HepG2 (cell line): ENCODE measurements around the gene PDZD11. TPM values are rescaled to one million over a fixed set of nuclear protein-coding genes. Genes with fewer than 3 reads are reported as not detected.
A peak's percentile ranks its signal among the peaks of the same experiment; 100 is the strongest.

Experiments used
- ATAC-seq: fragments of 200-7000 bp; cut with Tn5 transposase; 3 replicates; pipeline ENCODE4 v1.9.1; 2020; ENCODE audit warnings: mild to moderate bottlenecking, moderate library complexity
- BruUV-seq: library from RNA; stranded (reverse); fragments of 400-500 nt; replicated peaks from 2 replicates; lab custom pipeline; 2021; lab: Mats Ljungman, UMichigan
- CTCF ChIA-PET: fragments of 300-600 bp; formaldehyde crosslinking; extraction: SDS; loops from one replicate; lab custom pipeline; 2021; ENCODE audit warnings: low total read pairs, inconsistent platforms, low intra/inter-chr PET ratio; lab: Yijun Ruan, JAX
- POLR2A ChIA-PET: fragments of 350-600 bp; sonication (Branson Sonifier 250); formaldehyde crosslinking; loops from one replicate; lab custom pipeline; 2020; ENCODE audit warnings: antibody characterized with exemption, inconsistent platforms; lab: Yijun Ruan, JAX
- DNase-seq: peaks from one replicate; pipeline ENCODE4 v3.0.0-alpha.2; 2015; ENCODE audit warnings: low spot score
- FAIRE-seq: peaks from 3 replicates; lab custom pipeline; 2011; peaks lifted over from hg19 to GRCh38; lab: Jason Lieb, UNC
- H2AFZ ChIP-seq: one replicate; pipeline ENCODE4 v1.6.1; 2011; ENCODE audit warnings: low read length, inconsistent platforms
- H3K27ac ChIP-seq: fragments of 300-600 bp; 3 replicates; pipeline ENCODE4 v1.8.0; 2011; ENCODE audit warnings: mixed run types, mild to moderate bottlenecking, mixed read lengths, low read length, inconsistent platforms; ENCODE audit not compliant: insufficient read depth; ENCODE audit errors: extremely low read length
- H3K27me3 ChIP-seq, 2 experiments: fragments of 200-600 bp in 1 of 2; 2 replicates in 1 of 2; 3 replicates in 1 of 2; pipeline versions ENCODE4 v1.6.0 to v1.8.0; 2011; ENCODE audit warnings: low read length in 2 of 2, mild to moderate bottlenecking in 2 of 2, moderate library complexity in 2 of 2, inconsistent platforms in 1 of 2; ENCODE audit not compliant: insufficient read depth in 2 of 2, control insufficient read depth in 1 of 2
- H3K36me3 ChIP-seq, 2 experiments: fragments of 200-600 bp in 1 of 2; replicated peaks in 1 of 2; 2 replicates in 1 of 2; 3 replicates in 1 of 2; pipeline versions ENCODE4 v1.5.1 to v1.8.0; 2011; ENCODE audit warnings: low read length in 2 of 2, inconsistent platforms in 1 of 2; ENCODE audit not compliant: insufficient read depth in 2 of 2, control insufficient read depth in 1 of 2
- H3K4me1 ChIP-seq: 2 replicates; pipeline ENCODE4 v1.5.1; 2012; ENCODE audit warnings: low read length, inconsistent platforms; ENCODE audit not compliant: insufficient read depth
- H3K4me2 ChIP-seq: 2 replicates; pipeline ENCODE4 v1.6.0; 2011; ENCODE audit warnings: low read depth, low read length, inconsistent platforms
- H3K4me3 ChIP-seq, 3 experiments: fragments of 200-600 bp in 1 of 3; sonication (generic), shearing (Covaris generic) in 1 of 3; replicated peaks in 1 of 3; 2 replicates each; pipeline ENCODE4 v1.5.1; 2011 to 2016; ENCODE audit warnings: low read length in 3 of 3, inconsistent platforms in 2 of 3, low read depth in 2 of 3, mild to moderate bottlenecking in 2 of 3, control low read depth in 1 of 3, mixed read lengths in 1 of 3; ENCODE audit not compliant: insufficient read depth in 1 of 3
- H3K79me2 ChIP-seq: one replicate; pipeline ENCODE4 v1.6.1; 2011; ENCODE audit warnings: low read length, inconsistent platforms; ENCODE audit not compliant: insufficient read depth
- H3K9ac ChIP-seq: 2 replicates; pipeline ENCODE4 v1.6.0; 2011; ENCODE audit warnings: mild to moderate bottlenecking, low read depth, low read length, inconsistent platforms; ENCODE audit not compliant: insufficient read depth
- H3K9me3 ChIP-seq: 2 replicates; pipeline ENCODE4 v1.5.1; 2012; ENCODE audit warnings: mild to moderate bottlenecking, low read length
- H4K20me1 ChIP-seq: 2 replicates; pipeline ENCODE4 v1.6.0; 2011; ENCODE audit warnings: inconsistent platforms, mild to moderate bottlenecking, low read length, moderate library complexity; ENCODE audit not compliant: insufficient read depth
- ATF7-NPFF ChIP-seq: sonication (generic); formaldehyde crosslinking; IDR thresholded peaks from 2 replicates; pipeline ENCODE4 v1.8.1; 2023; ENCODE audit warnings: mild to moderate bottlenecking, low read depth, missing genetic modification reagents, moderate library complexity
- CCDC6 ChIP-seq: sonication (generic); formaldehyde crosslinking; IDR thresholded peaks from 2 replicates; pipeline ENCODE4 v1.8.1; 2022; ENCODE audit warnings: mild to moderate bottlenecking, missing genetic modification reagents, moderate library complexity
- DMAP1 ChIP-seq: IDR thresholded peaks from 2 replicates; pipeline ENCODE4 v1.6.1; 2016
- DR1 ChIP-seq: sonication (generic); formaldehyde crosslinking; IDR thresholded peaks from 2 replicates; pipeline ENCODE4 v1.8.0; 2021; ENCODE audit warnings: mild to moderate bottlenecking, missing genetic modification reagents, inconsistent platforms
- FOSL1 ChIP-seq: sonication (generic); formaldehyde crosslinking; IDR thresholded peaks from 2 replicates; pipeline ENCODE4 v1.9.0; 2021; ENCODE audit warnings: missing genetic modification reagents, borderline replicate concordance
- FOXJ3 ChIP-seq: sonication (generic); formaldehyde crosslinking; IDR thresholded peaks from 2 replicates; pipeline ENCODE4 v1.4.0; 2020; ENCODE audit warnings: missing genetic modification reagents, mild to moderate bottlenecking, borderline replicate concordance
- MAFK ChIP-seq, 2 experiments: IDR thresholded peaks in 1 of 2; conservative IDR thresholded peaks in 1 of 2; 2 replicates each; pipeline ENCODE4 v1.6.1; 2011; ENCODE audit warnings: improper control_type of control experiment in 2 of 2, low read length in 2 of 2
- ONECUT2 ChIP-seq: sonication (generic); formaldehyde crosslinking; IDR thresholded peaks from 2 replicates; pipeline ENCODE4 v1.4.0; 2020; ENCODE audit warnings: missing genetic modification reagents
- SALL2 ChIP-seq: sonication (generic); formaldehyde crosslinking; IDR thresholded peaks from 2 replicates; pipeline ENCODE4 v1.8.1; 2023; ENCODE audit warnings: mild to moderate bottlenecking, missing genetic modification reagents, inconsistent platforms
- SP5 ChIP-seq: IDR thresholded peaks from 2 replicates; pipeline ENCODE4 v1.6.1; 2016; ENCODE audit warnings: low read depth, borderline replicate concordance
- SRSF1 ChIP-seq: fragments of 200-400 bp; formaldehyde crosslinking; optimal IDR thresholded peaks from 2 replicates; pipeline ENCODE3; 2017; ENCODE audit warnings: mild to moderate bottlenecking, low read depth, low read length, moderate library complexity
- SYNCRIP ChIP-seq: fragments of 200-400 bp; formaldehyde crosslinking; IDR thresholded peaks from 2 replicates; pipeline ENCODE4 v1.6.1; 2018; ENCODE audit warnings: mild to moderate bottlenecking, low read depth, low read length; ENCODE audit not compliant: insufficient read depth
- TCF7 ChIP-seq: sonication (generic); IDR thresholded peaks from 2 replicates; pipeline ENCODE4 v1.6.1; 2016; ENCODE audit warnings: antibody characterized with exemption, low read depth
- TEAD2 ChIP-seq: sonication (generic); formaldehyde crosslinking; IDR thresholded peaks from 2 replicates; pipeline ENCODE4 v1.9.0; 2021; ENCODE audit warnings: missing genetic modification reagents
- ZFP1 ChIP-seq: IDR thresholded peaks from 2 replicates; pipeline ENCODE4 v1.6.1; 2016
- ZNF460 ChIP-seq: sonication (generic); formaldehyde crosslinking; IDR thresholded peaks from 2 replicates; pipeline ENCODE4 v1.5.1; 2020; ENCODE audit warnings: missing genetic modification reagents, mild to moderate bottlenecking, borderline replicate concordance
- ZNF652 ChIP-seq: IDR thresholded peaks from 2 replicates; pipeline ENCODE4 v1.6.1; 2016; ENCODE audit warnings: low read depth, borderline replicate concordance
- ZNF772 ChIP-seq: sonication (generic); formaldehyde crosslinking; IDR thresholded peaks from 2 replicates; pipeline ENCODE4 v1.5.0; 2020; ENCODE audit warnings: mild to moderate bottlenecking, missing genetic modification reagents
- ZNF788 ChIP-seq: sonication (generic); formaldehyde crosslinking; IDR thresholded peaks from 2 replicates; pipeline ENCODE4 v1.5.0; 2020; ENCODE audit warnings: mild to moderate bottlenecking, missing genetic modification reagents, borderline replicate concordance
- ZNF816 ChIP-seq: sonication (generic); formaldehyde crosslinking; IDR thresholded peaks from 2 replicates; pipeline ENCODE4 v1.8.0; 2022; ENCODE audit warnings: missing genetic modification reagents, mild to moderate bottlenecking, borderline replicate concordance
- ZSCAN12 ChIP-seq: sonication (generic); formaldehyde crosslinking; IDR thresholded peaks from 2 replicates; pipeline ENCODE4 v1.9.0; 2021; ENCODE audit warnings: mild to moderate bottlenecking, missing genetic modification reagents
- WGBS: methylation state at CpG from one replicate; pipeline ENCODE4 v1.1.6; 2017; ENCODE audit warnings: low lambda C conversion rate; 5-methylcytosine and 5-hydroxymethylcytosine counted together
- in situ Hi-C: cut with HindIII; loops from 2 replicates; pipeline ENCODE4 v1.10.0; 2017; ENCODE audit warnings: low pct_unique_long_range_greater_than_20kb; ENCODE audit not compliant: extremely low pct_ligation_motif_present
- intact Hi-C: fragments of 100-400 bp; cut with micrococcal nuclease; formaldehyde crosslinking; loops from one replicate; pipeline ENCODE4 v1.10.0; 2022; ENCODE audit not compliant: unreplicated experiment
- polyA plus RNA-seq, 8 experiments: library from polyadenylated mRNA; depleted of rRNA in 3 of 8; stranded (reverse) in 7 of 8; unstranded in 1 of 8; fragments of >200 nt; fragmentation: Illumina TruSeq in 4 of 8; extraction: Trizol in 4 of 8; gene quantifications; 2 replicates each; pipeline versions ENCODE4 v1.2.1 to v1.2.3, GENCODE V29; 2011 to 2016; ENCODE audit warnings: low read depth in 4 of 8, missing spikeins in 1 of 8, mixed read lengths in 1 of 8; ENCODE audit not compliant: insufficient read depth in 1 of 8
- total RNA-seq, 5 experiments: library from RNA; depleted of rRNA; stranded (reverse); fragments of >200 nt; fragmentation: Illumina TruSeq; extraction: Trizol; gene quantifications; 2 replicates each; pipeline ENCODE4 v1.2.3, GENCODE V29; 2016; ENCODE audit warnings: low read depth in 1 of 5
- TF ChIP-seq, protein P1 (sequence below): IDR thresholded peaks from 2 replicates; pipeline ENCODE4 v1.4.0; 2020; ENCODE audit warnings: mild to moderate bottlenecking, missing genetic modification reagents
- TF ChIP-seq, protein P2 (sequence below): sonication (generic); formaldehyde crosslinking; IDR thresholded peaks from 2 replicates; pipeline ENCODE4 v1.5.0; 2020; ENCODE audit warnings: missing genetic modification reagents

The PDZD11 gene
- total and polyA plus RNA-seq, 2 of the 13 experiments (the other 11 are each of a cell fraction or from before 2014, with no cell fraction given) = 29.1 to 47.0 TPM

DNA sequence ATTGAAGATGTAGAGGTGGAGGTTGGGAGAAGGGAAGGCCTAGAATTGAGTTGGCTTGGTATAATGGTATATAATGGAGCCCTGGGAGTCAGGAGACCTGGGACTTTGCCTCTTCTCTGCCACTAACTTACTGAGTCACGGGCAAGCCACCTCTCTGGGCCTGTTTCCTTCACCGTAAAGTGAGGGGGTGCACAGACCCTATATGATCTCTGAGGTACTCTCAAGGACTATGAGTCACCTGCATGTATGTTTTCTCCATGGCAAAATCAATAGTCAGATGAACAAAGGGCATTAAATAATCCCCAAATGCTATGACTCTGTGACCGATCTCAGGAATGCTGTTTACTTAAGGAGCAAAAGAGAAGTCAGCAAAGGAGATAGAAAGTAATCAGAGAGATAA, 34.8 kb downstream of the PDZD11 start (continued):
- no peak for TF ChIP-seq FOXJ3
- no peak for TF ChIP-seq ATF7-NPFF (CRISPR knock-in tag)
- TF ChIP-seq FOSL1 (CRISPR knock-in tag) = 0 out of 2 replicates have a peak, but pooled peaks have one; percentile 27
- TF ChIP-seq ONECUT2 (CRISPR knock-in tag) = peak; percentile 61; the same call in 1 of the 2 replicates
- TF ChIP-seq, protein P1, sequence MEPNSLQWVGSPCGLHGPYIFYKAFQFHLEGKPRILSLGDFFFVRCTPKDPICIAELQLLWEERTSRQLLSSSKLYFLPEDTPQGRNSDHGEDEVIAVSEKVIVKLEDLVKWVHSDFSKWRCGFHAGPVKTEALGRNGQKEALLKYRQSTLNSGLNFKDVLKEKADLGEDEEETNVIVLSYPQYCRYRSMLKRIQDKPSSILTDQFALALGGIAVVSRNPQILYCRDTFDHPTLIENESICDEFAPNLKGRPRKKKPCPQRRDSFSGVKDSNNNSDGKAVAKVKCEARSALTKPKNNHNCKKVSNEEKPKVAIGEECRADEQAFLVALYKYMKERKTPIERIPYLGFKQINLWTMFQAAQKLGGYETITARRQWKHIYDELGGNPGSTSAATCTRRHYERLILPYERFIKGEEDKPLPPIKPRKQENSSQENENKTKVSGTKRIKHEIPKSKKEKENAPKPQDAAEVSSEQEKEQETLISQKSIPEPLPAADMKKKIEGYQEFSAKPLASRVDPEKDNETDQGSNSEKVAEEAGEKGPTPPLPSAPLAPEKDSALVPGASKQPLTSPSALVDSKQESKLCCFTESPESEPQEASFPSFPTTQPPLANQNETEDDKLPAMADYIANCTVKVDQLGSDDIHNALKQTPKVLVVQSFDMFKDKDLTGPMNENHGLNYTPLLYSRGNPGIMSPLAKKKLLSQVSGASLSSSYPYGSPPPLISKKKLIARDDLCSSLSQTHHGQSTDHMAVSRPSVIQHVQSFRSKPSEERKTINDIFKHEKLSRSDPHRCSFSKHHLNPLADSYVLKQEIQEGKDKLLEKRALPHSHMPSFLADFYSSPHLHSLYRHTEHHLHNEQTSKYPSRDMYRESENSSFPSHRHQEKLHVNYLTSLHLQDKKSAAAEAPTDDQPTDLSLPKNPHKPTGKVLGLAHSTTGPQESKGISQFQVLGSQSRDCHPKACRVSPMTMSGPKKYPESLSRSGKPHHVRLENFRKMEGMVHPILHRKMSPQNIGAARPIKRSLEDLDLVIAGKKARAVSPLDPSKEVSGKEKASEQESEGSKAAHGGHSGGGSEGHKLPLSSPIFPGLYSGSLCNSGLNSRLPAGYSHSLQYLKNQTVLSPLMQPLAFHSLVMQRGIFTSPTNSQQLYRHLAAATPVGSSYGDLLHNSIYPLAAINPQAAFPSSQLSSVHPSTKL (CRISPR knock-in tag) = peak; percentile 65
- TF ChIP-seq ZNF788 (CRISPR knock-in tag) = no peak
- peak; percentile 44; the same call in 1 of the 2 replicates for TF ChIP-seq TCF7
- TF ChIP-seq ZFP1 = no peak
- no peak for TF ChIP-seq ZNF652
- TF ChIP-seq, all 625 proteins: peak for 17

DNA sequence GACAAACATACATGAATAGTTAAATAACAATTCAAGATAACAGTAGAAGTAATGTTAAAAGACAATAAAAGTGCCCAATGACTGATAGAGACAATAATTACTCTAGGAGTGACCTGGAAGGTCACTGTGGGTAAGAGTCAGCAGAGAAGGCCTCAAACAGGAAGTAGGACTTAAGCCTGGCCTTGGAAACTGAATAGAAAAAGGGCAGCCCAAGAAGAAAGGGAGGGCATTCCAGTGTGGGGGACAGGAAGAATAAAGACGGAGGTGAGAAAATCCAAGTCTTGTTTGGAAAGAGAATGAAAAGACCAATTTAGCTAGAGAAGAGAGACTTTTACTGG, 35.7 kb downstream of the PDZD11 start:
- H3K27me3 ChIP-seq = no peaks in the 10 kb centered on the region
- no peak overlapping the region for H3K4me3 ChIP-seq
- no peak for ATAC-seq
- no peak overlapping the region for H3K4me2 ChIP-seq
- WGBS = 5% methylated on average over 1 of the region's 1 CpG
- H3K9me3 ChIP-seq = no peaks in the 10 kb centered on the region
- H3K36me3 ChIP-seq = no peaks in the 10 kb centered on the region
- H3K4me1 ChIP-seq = peaks cover 21% of the 10 kb centered on the region
- peak; percentile 28 for DNase-seq
- POLR2A ChIA-PET = no interaction called here
- no peak for FAIRE-seq
- H3K9ac ChIP-seq = no peak overlapping the region
- no peak overlapping the region for H3K27ac ChIP-seq
- no peaks in the 10 kb centered on the region for H4K20me1 ChIP-seq
- H3K79me2 ChIP-seq = no peaks in the 10 kb centered on the region
- intact Hi-C loops (no loop called here), in situ Hi-C loops (no loop called here)
- BruUV-seq = no TSS peak
- H2AFZ ChIP-seq = no peak overlapping the region
- CTCF ChIA-PET = no interaction called here
- TF ChIP-seq TEAD2 (CRISPR knock-in tag) = no peak
- no peak for TF ChIP-seq SYNCRIP
- no peak for TF ChIP-seq SP5 (CRISPR knock-in tag)
- TF ChIP-seq SRSF1 = no peak
- TF ChIP-seq ZNF460 = no peak
- TF ChIP-seq ZSCAN12 (CRISPR knock-in tag) = no peak
- no peak for TF ChIP-seq DMAP1 (CRISPR knock-in tag)
- no peak for TF ChIP-seq CCDC6 (CRISPR knock-in tag)
- no peak for TF ChIP-seq MAFK (conservative IDR thresholded peaks at IDR 0.05 in 1 of 2, IDR thresholded peaks at IDR 0.05 in 1 of 2; ENCODE audit: low read length in 2 of 2)
- no peak for TF ChIP-seq SALL2 (CRISPR knock-in tag)
- no peak for TF ChIP-seq DR1 (CRISPR knock-in tag)
- TF ChIP-seq, protein P2, sequence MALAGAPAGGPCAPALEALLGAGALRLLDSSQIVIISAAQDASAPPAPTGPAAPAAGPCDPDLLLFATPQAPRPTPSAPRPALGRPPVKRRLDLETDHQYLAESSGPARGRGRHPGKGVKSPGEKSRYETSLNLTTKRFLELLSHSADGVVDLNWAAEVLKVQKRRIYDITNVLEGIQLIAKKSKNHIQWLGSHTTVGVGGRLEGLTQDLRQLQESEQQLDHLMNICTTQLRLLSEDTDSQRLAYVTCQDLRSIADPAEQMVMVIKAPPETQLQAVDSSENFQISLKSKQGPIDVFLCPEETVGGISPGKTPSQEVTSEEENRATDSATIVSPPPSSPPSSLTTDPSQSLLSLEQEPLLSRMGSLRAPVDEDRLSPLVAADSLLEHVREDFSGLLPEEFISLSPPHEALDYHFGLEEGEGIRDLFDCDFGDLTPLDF (CRISPR knock-in tag) = no peak
- TF ChIP-seq ZNF816 = no peak
- no peak for TF ChIP-seq ZNF772 (CRISPR knock-in tag)
